NCI-H128 (cell line): Measurements from ENCODE around the gene NHSL2.
"Not testable (repeated sequence)": the region's sequence is repeated elsewhere in the genome, so short reads cannot be mapped to it uniquely, and the experiment has no call there.

Experiments
- DNase-seq: peaks from one replicate; lab custom pipeline; 2025; ENCODE audit not compliant: unreplicated experiment; lab: John Stamatoyannopoulos, UW

Gene NHSL2

DNA sequence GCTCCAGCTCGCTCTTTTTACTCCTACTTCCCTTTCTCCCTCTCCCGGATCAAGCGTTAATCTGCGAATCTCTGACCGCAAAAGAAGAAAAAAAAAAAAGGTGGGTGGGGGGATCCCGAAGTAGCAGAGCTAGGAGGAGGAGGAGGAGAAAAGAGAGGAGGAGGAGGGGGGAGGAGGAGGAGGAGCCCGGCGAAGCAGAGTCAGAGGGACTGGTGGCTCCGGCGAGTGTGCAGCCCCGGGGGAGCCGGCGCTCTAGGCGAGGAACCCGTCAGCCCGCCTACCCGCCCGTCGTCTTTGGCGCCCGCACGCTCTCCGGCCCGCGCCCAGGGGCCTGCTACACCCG, at the start of gene NHSL2:
TSS of gene NHSL2 (plus strand) at position 203 of the 343 bp plus-strand sequence.
- DNase-seq = no peak

DNA sequence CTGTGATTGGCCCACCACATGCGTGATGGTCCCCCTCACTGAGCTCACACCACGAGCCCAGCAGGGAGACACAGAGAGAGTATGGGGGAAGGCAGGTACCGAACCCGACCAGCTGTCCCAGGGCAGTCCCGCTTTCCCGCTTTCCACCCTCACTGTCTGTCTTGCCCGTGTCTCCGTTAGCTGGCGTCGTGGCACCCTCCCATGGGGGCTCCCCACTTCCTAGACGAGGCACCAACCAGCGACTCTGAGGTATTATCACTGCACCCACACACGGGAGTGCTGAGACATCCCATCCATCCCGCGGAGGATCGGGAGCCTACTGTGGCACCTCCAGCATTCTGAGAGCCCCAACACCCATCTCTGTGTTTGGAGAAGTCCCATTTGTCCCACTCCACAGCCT, 43.0 kb upstream of the NHSL2 start:
- no peak for DNase-seq

DNA sequence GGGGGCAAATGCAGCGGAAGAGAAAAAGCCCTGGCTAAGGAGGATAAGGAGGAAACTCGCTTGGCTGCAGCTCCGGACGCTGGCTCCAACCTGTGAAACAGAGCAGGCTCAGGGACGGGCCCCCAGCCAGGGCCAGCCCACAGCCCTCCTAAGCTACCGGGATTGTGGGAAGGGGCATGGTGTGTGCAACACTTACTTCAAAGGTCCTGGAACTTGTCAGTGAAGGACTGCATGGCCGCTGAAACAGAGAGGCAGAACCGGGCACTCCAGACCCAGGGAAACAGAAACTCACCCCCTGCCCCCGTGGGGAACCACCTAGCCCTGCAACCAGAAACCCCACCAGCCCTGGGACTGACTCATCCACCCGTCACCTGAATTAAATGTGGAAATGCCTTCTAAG, 41.1 kb upstream of the NHSL2 start:
- not testable (repeated sequence) for DNase-seq

DNA sequence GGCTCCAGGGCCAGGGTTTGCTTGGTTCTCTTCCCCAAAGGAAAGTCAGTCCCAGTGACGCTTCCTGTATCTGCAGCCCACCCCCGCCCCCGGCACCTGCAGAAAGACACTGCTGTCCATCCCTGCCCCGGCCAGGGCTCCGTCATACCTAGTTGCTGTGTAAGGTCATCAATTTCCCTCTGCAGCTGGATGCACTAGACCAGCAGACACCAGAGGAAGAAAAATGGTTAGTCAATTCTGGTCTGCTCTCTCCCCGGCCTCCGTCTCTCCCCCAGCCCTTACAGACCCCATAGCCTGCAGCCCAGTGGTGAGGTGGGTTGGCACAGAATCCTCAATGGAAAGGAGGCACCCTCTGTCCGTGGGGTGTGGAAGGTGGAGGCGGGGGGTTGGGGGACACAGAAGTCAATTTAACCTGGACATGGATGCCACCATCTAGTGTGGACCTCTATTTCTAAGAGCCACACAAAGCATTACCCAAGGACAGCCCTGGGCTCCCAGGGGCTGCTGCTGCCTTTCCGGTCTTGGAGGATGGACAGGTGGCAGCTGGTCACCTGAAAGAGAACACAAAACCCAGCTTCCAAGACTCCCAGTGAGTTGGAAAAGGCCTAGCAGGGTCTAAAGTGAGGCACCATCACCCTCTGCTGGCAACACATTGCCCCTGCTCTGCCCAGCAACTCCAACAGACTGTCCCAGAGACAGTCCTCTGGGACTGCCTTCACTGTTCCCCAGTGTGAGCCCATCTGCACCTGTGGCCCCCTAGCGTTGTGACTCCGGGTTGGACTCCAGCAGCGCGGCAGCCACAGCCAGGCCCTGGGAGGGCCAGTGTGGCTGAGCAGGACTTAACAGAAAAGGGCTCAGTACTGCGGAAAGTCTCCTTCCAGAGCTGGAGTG, 40.2 kb upstream of the NHSL2 start:
- DNase-seq = no peak

DNA sequence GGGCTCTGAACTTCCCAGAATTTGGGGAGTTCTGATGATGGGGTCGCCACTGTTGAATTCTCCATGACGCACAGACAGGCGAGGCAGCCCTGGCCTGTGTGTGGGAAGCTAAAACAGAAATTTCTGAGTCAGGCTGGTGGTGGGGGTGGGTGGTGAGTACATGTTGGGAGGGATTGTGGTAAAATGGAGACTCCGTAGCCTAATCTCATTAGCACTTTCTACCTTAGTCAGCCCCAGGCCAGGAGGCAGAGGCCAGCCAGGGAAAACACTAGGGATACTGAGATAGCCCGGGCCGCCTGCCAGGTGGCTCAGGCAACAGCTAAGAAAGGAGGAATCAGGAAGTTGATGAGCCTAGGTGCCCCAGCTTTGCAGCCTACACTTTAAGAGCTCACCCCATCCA, 39.3 kb upstream of the NHSL2 start:
- DNase-seq = no peak

DNA sequence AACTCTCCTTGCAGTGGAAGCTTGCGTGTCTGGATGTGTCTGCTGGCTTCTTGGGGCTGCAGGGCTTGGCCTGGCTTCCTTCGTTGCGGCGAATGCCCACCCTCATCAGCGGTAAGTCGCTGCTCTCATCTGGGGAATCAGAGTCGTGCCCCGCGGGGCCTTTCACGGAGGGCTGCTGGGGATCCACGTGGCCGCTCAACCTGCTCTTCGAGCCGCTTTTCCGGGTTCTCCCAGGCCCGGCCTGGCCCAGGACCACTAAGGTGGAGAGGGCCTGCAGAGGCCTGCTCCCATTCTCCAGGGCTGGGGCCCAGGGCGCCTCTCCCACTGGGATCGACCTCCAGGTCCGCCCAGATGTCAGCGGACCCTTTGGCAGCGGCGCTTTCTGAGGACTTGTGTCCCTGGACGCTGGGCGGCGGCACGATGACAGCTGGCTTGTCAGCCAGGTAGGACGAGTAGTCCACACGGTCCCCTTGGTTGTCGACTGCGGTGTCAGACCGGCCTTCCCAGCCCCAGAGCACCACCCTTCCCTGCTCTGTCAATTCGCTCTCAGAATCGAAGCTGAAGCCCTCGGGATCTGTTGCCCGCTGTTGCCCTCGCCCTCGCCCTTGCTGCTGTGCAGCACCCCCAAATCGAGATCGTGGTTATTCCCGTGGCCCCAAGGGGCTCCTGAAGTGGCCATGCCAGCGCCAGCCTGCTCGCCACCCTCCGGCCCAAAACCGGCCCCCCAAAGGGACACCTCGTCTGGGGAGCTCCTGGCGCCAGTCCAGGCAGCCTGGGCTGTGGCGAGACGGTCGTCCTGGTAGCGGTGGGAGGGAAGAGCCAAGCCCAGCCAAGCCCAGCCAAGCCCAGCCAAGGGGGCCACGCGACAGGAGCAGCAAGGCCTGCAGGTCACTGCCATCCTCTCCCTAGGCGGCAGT, 37.8 kb upstream of the NHSL2 start:
- no peak for DNase-seq

DNA sequence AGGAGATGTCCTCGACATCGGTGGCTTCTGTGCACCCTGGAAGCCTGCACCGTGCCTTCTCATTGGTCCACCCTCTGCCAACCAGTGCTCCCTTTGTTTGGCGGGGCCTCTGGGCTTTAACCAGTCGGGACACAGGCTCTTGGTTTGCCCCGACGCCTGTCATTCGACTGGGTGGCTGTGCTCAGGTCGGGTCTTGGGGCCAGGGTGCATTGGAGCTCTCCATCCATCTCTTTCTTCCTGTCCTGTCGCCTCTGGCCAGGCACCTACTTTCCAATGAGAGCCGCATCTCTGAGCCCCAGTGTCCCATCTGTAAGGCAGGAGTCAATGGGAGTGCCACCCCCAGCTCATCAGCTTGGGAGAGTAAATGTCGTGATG, 37.2 kb upstream of the NHSL2 start:
- DNase-seq = no peak

DNA sequence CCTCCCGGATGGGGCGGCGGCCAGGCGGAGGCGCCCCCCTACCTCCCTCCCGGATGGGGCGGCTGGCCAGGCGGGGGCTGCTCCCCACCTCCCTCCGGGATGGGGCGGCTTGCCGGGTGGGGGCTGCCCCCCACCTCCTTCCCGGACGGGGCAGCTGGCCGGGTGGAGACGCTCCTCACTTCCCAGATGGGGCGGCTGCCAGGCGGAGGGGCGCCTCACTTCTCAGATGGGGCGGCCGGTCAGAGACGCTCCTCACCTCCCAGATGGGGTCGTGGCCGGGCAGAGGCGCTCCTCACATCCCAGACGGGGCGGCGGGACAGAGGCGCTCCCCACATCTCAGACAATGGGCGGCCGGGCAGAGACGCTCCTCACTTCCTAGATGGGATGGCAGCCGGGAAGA, 33.8 kb upstream of the NHSL2 start:
- not testable (repeated sequence) for DNase-seq

DNA sequence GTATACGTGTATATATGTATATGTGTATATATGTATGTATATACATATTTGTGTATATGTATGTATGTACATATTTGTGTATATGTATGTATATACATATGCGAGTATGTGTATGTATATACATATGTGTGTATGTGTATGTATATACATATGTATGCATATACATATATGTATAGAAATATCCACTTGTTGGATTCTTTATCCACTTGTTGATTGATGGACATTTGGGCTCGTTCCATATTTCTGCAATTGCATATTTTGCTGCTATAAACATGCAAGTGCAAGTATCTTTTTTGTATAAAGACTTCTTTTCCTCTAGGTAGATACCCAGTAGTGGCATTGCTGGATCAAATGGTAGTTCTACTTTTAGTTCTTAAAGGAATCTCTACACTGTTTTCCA, 25.5 kb upstream of the NHSL2 start:
- no peak for DNase-seq

DNA sequence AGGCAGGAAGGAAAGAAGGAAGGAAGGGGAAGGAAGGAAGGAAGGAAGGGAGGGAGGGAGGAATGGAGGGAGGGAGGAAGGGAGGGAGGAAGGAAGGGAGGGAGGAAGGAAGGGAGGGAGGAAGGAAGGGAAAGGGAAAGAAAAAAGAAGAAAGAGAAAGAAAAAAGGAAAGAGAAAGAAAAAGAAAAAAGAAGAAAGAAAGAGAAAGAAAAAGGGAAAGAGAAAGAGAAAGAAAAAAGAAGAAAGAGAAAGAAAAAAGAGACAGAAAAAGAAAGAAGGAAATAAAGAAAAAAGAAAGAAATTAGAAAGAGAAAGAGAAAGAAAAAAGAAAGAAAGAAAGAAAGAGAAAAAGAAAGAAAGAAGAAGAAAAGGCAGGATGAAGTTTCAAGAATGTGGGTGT, 15.0 kb upstream of the NHSL2 start:
- no peak for DNase-seq

DNA sequence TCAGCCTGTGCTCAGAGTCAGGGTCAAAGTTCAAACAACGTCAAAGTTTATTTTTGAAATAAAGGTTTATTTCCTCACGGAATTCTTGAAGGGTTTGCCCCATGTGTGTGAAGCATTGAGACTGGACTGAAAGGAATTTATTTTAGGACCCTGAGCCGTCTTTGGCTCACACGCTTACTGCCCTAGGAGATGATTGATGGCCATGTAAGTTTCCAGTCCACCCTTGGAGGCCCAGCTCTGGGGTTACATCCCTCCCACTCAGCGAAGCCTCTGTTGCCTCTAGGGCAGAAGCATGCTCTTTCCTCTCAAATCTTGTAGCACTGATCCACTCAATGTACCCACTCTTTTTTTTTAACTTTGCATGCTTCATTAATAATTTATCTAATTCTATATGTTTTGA, 4.5 kb upstream of the NHSL2 start:
- DNase-seq = no peak

DNA sequence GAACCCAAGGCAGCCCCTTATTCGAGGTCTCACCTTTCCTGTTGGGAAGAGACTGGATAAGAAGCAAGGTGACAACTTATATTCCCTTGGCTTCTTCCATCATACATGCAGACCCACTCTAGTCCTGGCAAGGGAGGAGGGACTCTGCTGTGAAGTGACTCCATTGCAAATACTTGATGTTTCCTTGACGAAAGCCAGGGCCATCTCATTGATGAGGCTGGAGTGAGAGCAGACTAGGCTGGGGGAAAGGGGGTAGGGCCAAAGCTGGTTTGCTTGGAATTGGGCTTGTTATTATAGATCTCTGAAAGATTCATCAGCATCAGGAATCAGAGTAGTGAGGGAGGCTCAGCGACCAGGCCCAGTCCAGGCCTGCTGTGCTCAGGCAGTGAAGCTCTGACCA, 2.3 kb upstream of the NHSL2 start:
- DNase-seq = no peak

DNA sequence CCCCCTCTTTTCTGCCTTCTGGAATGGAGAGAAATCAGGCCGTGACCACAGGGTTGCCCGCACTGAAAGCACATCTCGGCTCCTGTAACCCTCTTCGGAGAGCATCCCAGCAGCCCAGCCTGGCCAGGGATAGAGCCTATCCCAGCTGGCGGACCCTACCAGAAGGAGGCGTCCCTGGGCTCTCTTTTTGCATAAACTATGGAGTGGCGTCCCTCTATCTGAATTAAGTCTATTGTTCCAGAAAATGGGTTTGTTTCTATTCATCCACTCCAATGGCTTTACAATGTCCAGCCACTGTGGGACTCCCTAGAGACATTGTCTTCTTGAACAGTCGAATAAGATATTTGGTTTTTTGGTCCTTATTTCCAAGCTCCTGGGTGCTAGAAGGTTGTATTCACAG, 689 bp upstream of the NHSL2 start:
- DNase-seq = no peak

DNA sequence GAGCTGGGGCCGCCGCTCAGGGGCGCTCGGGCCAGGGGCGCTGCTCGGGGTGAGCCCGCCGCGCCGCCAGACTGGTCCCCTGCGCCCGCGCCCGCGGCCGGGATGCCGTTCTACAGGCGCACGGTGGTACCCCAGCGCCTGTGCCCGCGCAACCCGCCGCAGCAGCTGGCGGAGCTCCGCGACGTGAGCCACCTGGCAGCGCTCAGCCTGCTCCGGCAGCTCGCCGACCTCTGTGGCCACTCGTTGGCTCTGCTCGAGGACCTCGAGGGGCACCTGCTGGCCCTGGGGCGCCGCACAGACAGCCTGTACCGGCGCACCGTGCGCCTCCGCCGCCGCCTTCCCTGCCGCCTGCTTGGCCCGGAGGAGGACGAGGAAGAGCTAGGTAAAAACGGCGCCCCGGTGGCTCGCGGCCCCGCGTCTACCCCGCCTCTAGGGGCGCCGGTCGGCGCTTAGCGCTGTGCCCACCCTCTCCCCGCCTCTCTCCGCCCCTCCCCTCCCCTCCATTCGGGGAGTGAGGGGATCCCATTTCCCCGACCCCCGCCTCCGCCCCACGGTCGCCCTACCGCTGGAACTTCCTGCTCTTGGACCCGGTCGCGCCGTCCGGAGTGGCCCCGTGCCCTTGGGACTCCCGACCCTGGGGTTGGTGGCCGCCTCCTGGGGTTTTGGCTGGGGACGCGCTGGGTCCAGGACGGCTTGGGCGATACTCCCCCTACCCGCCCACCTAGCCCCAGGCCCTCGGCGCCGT, 513 bp downstream of the NHSL2 start:
- DNase-seq = no peak

DNA sequence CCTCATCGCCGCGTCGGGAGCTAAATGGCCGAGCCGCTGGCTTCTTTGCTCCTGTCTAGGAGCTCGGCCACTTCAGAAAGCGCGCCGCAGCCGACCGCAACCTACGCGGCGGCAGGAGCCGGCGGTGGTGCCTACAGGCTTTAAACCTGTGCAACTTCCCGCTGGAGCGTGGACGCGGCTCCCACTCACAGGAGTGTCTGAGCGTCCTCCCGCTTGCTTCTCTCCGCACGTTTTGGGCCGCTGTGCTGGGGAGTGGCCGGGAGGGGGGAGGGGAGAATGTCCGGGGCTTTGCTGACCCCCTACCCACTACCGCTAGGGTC, 1.0 kb downstream of the NHSL2 start:
- no peak for DNase-seq

DNA sequence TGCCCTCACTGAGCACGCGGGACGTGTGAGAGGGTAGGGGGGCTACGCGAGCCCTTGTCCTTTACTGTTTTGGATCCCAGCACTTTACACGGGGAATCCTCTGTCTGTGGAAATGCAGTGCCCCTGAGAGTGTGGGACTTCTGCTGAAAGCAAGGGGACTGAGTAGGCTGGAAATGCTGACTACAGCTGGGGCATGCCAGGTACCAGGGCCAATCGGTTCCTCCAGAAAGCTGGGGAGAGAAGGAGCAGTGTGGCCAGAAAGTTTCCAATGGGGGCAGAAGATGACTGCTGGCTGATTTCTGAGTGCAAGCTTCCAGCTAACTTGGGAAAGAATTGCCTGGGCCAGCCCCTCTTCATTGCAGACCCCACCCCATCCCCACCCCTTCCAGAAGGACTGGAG, 1.5 kb downstream of the NHSL2 start:
- no peak for DNase-seq

DNA sequence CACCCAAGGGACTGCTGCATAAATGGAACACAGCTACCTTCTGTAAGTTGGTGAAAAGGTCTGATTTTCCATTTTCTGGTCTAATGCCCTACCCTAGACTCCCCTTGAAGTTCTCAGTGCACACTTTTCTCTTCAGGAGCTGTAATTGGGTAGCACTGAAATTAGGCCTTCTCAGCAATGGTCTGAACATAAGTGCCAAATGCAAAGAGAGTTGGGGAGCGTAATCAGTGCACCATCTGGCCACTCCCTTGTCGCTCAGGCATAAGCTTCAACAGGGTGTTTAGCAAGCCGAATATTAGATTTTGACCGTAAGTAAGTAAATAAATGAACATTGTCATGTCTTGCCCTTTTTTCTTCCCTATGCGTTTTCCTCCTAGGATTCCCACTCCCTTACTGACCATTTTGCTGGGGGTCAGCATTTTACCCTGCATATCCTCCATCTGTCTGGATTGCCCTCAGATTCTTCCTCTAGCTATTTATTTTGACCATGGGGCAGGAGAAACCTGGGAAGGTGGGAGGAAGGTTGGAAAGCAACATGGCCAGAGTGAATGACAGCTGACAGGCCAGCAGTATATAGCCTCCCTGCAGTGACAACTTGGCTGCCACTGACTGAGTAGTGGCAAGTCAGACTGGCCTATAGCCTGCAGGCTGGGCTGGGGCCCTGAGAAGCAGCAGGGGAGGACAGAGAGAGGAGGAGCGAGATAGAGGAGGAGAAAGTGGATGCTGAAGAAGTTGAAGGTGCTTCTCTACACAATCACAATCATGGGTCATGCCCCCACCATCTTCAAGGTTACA, 2.7 kb downstream of the NHSL2 start:
- DNase-seq = no peak

DNA sequence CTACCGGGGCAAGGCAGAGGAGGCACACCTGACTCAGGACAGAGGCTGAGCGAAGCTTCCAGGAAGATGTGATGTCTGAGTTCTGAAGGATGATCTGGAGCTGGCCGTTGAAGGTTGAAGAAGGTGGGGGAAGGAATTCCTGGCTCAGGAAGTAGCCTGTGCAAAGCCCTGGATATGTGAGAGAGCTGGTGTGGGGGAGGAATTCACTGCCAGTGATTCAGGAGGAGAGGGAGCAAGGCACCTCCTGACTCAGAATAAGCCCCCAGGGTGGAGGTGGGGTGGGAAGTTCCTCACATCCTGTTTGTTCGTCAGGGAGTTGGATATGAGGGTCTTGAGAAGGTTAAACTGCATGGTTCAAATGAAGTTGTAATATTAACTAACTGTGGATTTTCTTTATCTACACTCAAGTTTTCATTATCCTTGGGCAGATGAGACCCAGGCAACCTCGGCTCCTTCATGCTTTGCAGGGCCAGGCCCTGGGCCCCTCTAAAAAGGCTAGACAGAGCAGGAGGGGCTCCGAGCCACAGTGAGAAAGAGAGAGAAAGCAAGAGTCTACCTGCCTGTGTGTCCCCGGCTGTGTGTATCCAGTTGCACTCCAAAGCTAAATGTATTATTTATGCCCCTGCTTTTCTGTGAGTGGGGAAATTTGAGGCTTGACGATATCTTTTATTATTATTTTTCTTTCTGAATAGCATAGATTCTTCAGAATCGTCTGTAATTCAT, 7.1 kb downstream of the NHSL2 start:
- no peak for DNase-seq

DNA sequence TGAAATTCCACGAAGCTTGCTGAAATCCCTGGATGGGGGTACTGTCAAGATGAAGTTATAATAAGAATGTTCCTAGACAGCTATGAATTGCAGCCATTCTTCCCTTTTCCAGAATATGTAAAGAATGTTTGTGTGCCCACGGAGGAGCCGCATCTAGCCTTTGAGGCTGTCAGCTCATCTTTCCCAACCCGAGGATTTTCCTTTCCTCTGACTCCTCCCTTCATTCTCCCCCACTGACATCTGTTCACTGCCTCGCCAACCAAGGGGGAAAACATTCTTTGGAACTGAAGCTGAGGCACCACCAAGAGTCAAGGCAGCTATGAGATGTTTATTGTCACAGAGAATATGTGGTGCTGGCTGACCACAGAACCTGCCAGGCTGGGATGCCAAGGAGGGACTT, 8.8 kb downstream of the NHSL2 start:
- no peak for DNase-seq

DNA sequence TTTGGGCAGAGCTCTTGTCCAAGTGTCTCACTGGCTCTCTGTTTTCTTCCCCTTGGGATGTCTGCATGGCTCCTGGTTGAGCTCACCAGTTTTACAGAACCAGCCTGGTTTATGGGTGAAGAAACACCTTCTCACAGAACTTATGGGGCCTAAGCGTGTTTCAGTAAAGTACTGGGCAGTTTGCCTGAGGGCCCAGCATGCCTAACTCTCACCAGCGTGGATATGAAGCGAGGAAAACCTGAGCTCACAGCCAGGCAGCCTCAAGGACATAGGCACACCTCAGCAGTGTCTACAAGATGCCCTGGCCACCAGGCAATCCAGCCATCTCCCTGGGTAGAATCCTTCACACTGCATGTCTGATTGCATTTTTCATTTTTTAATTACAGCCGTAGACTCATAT, 9.2 kb downstream of the NHSL2 start:
- no peak for DNase-seq
